Epithelial cell of proximal tubule (primary cell): ENCODE measurements around the gene SEMA3G. TPM values are rescaled to one million over a fixed set of nuclear protein-coding genes. Genes with fewer than 3 reads are reported as not detected.

ENCODE experiments used
- DNase-seq: peaks from one replicate; pipeline ENCODE4 v3.0.0-alpha.2; 2011; ENCODE audit warnings: low read depth
- H3K4me3 ChIP-seq: 2 replicates; pipeline ENCODE4 v1.5.1; 2011; ENCODE audit warnings: low read depth, mild to moderate bottlenecking, low read length
- CTCF ChIP-seq: conservative IDR thresholded peaks from 2 replicates; pipeline ENCODE4 v1.5.1; 2012; ENCODE audit warnings: low read depth, mild to moderate bottlenecking, low read length
- total RNA-seq: library from RNA; depleted of rRNA; stranded (reverse); fragments of >200 nt; gene quantifications from 2 replicates; pipeline ENCODE4 v1.2.3, GENCODE V29; 2015

SEMA3G gene
- total RNA-seq, 1 donor from 2014 or later, result 5.1 TPM

GRCh38 chr3:52477076-52477795 lies 32.3 kb upstream of the SEMA3G start:
- H3K4me3 ChIP-seq, result no peak overlapping the region
- DNase-seq, result no peak
- no peak for TF ChIP-seq CTCF

- no peak for DNase-seq
- no peak for TF ChIP-seq CTCF
- no peak overlapping the region for H3K4me3 ChIP-seq
Observed at GRCh38 chr3:52473026-52473425, 28.1 kb upstream of the SEMA3G start.

DNA sequence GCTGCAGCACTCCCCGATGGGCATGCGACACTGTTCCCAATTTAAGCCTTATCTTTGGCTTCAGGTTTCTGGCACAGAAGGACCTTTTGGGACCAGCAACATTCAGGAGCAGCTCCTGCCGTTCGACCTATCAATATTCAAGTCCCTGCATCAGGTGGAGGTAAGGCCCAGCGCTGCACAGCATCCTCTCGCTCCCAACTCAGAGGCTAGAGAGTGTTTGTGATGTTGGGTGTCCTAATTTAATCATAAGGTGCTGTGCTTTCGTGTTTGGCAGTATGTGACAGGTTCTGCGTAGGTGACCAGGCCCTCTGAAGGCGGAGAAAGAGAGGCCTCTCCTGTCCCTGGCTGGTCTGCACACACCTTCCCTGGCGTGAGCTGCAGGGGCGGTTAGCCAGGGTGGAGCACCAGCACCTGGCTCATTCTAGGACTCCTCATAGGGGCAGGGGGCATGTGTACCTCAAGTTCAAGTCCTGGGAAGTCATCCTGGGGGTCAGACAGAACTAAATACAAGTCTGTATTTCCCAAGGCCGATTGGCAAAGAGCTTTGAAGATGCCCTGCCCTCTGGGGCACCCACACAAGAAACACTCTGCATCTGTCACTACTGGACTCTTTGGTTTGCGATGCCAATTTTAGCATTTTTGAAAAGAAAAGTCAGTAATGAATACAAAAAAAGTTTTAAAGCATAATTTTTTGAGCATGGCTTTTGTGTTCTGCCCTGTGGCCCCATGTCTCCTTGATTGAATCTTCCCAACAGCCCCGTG lies 27.5 kb upstream of the SEMA3G start:
- H3K4me3 ChIP-seq, result no peak overlapping the region
- no peak for TF ChIP-seq CTCF
- DNase-seq, result no peak

DNA sequence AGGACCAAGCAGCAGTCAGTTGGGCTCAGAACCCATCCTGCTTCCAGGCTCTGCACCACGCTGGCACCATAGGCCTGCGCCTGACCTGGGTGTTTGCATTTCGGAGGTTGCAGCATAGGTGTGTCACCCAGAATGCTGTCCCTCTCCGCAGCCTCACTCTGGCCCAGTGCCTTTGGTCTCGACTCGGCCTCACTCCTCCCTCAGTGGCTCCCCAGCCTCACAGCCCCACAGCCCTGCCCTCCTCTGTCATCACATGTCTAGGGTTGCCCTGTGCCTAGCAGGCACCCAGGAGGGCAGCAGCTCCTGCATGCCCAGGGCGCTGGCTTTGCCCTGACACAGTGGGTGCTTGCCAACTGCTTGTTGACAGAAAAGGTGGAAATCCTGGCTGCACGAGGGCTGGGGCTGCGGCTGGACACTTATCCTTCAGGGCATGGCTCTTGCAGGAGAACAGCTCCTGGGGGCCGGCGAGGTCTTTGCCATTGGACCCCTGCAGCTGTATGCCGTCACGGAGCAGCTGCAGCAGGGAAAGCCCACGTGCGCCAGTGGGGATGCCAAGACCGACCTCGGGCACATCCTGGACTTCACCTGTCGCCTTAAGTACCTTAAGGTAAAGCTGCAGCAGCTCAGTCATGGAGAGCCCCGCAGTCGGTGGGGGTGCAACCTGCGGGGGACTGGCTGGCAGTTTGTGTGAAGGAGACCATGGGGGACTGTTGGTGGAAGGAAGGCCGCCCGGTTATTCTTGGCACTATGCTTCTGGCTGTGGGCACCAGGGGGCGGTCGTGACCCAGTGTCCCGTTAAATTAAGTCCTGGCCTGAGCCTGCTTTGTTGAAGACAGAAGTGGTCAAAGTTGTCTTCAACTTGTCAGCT lies 26.7 kb upstream of the SEMA3G start:
- no peak overlapping the region for H3K4me3 ChIP-seq
- no peak for DNase-seq
- peak; percentile 67 for TF ChIP-seq CTCF

DNA sequence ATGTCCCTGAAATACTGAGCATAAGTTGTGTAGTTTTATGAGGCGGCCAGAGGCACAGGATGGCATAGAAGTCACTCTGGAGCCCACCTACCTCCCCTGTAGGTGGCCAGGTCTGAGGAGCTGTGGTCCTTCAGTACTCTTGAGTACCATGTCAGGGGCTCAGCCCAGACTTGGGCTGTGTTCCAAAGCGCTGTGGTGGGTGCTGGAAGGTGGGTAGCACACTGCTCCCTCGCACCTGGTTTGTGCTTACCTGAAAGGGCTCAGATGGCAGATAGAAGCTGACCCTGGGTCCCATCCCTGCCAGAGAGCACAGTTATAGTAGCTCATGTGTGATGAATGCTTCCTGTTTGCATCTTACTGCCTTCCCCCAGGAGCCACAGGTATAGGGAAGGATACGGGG lies 26.0 kb upstream of the SEMA3G start:
- no peak for DNase-seq
- no peak for TF ChIP-seq CTCF
- no peak overlapping the region for H3K4me3 ChIP-seq

DNA sequence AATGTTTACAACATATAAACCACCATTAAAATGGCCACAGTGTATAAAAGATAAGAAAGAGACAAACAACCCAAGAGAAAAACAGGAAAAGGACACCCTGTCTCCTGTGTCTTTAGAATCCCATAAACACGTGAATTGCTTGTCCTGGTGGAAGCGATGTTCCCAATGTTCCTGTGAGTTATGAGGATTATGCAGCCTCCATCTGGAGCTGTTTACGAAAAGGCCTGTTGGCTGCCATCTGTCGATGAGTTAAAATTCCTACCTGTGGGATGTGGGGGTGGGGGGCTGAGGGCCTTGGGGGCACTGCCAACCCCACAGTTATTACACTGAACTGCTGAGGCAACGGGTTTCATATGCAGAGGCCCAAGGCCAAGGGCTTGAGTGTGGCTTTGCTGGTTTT lies 24.1 kb upstream of the SEMA3G start:
- no peak for DNase-seq
- no peak overlapping the region for H3K4me3 ChIP-seq
- no peak for TF ChIP-seq CTCF
